ENCODE results near the gene ARHGAP40. TPM values are rescaled to one million over a fixed set of nuclear protein-coding genes. Genes with fewer than 3 reads are reported as not detected.

Gene ARHGAP40
- total RNA-seq, 4 donors from 2014 or later, result 0.21 to 1.2 TPM; not detected in 2

DNA sequence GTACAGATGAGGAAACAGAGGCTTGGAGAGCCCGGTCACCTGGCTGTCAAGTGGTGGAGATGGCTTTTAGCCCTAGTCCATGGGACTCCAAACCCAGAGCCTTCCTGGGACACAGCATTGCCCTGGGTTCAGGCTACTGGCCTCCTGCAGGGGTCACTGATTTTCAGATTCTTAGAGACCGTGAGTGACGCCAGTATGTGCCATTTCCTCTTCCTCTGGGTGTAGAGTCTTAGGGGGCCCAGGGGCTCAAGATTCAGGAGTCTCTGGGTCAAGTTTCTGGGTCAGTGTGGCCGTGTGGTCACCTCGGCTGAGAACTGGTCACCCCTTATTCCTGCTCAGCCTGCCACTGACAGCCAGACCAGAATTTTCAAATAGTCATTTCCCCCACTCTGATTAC is 574 bp downstream of the ARHGAP40 start:
- intact Hi-C loops (cut with DNase I; ENCODE audit: low total_unique reads), result no loop called here
- TF ChIP-seq, protein P1, sequence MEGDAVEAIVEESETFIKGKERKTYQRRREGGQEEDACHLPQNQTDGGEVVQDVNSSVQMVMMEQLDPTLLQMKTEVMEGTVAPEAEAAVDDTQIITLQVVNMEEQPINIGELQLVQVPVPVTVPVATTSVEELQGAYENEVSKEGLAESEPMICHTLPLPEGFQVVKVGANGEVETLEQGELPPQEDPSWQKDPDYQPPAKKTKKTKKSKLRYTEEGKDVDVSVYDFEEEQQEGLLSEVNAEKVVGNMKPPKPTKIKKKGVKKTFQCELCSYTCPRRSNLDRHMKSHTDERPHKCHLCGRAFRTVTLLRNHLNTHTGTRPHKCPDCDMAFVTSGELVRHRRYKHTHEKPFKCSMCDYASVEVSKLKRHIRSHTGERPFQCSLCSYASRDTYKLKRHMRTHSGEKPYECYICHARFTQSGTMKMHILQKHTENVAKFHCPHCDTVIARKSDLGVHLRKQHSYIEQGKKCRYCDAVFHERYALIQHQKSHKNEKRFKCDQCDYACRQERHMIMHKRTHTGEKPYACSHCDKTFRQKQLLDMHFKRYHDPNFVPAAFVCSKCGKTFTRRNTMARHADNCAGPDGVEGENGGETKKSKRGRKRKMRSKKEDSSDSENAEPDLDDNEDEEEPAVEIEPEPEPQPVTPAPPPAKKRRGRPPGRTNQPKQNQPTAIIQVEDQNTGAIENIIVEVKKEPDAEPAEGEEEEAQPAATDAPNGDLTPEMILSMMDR (IDR thresholded peaks at IDR 0.05), result no peak
- TF ChIP-seq POLR2A (IDR thresholded peaks at IDR 0.05), result no peak
- DNase-seq, result no peak
- Histone ChIP-seq H3K27me3 (peaks cover 0 to 11% of the 10 kb centered on the region in 2 donors), H3K36me3 (no peaks in the 10 kb centered on the region), H3K4me3 (no peak overlapping the region), H3K4me1 (no peaks in the 10 kb centered on the region), H3K9me3 (no peaks in the 10 kb centered on the region), H3K27ac (no peak overlapping the region)

DNA sequence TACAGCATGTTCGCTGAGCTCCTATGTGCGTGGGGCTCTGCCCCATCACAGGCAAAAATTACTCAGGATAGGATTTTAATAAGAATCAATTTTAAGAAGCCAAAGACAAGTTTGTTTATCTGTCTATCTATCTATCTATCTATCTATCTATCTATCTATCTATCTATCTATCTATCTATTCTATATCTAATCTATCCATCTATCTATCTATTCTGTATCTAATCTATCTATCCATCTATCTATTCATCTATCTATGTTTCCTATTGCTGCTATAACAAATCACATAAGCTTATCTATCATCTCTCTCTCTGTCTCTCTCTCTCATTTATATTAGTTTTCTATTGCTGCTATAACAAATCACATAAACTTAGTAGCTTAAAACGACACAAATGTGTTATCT is 1.7 kb downstream of the ARHGAP40 start:
- Histone ChIP-seq H3K4me1 (no peaks in the 10 kb centered on the region), H3K36me3 (no peaks in the 10 kb centered on the region), H3K27ac (no peak overlapping the region), H3K27me3 (peaks cover 0 to 11% of the 10 kb centered on the region in 2 donors), H3K9me3 (no peaks in the 10 kb centered on the region), H3K4me3 (no peak overlapping the region)
- intact Hi-C loops (cut with DNase I; ENCODE audit: low total_unique reads), result no loop called here
- no peak for TF ChIP-seq POLR2A (IDR thresholded peaks at IDR 0.05)
- TF ChIP-seq, protein P1 (IDR thresholded peaks at IDR 0.05), result no peak
- no peak for DNase-seq

DNA sequence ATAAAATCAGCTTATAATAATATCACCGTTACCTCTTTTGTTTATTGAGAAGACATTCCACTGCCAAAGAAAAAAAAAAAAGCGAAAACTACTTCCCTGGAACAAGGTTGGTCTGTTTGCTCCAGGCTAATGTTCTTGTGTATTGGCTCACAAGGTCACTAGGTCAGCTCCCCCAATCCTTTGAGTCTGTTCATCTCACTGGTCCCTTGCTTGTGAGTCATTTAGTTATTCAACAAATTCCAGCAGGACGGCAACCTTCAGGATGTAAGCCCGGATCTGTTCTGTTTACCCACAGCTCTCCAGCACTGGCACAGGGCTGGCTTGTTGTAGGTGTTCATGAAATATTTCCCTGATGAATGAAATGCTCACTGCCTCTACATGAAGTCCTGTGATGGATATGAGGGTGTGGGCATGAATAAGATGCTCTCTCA is 3.3 kb downstream of the ARHGAP40 start:
- no peak for DNase-seq
- Histone ChIP-seq H3K27ac (no peak overlapping the region), H3K36me3 (no peaks in the 10 kb centered on the region), H3K4me1 (no peaks in the 10 kb centered on the region), H3K9me3 (no peaks in the 10 kb centered on the region), H3K27me3 (peaks cover 0 to 11% of the 10 kb centered on the region in 2 donors), H3K4me3 (no peak overlapping the region)
- intact Hi-C loops (cut with DNase I; ENCODE audit: low total_unique reads), result no loop called here
- TF ChIP-seq, protein P1 (IDR thresholded peaks at IDR 0.05), result no peak
- no peak for TF ChIP-seq POLR2A (IDR thresholded peaks at IDR 0.05)

DNA sequence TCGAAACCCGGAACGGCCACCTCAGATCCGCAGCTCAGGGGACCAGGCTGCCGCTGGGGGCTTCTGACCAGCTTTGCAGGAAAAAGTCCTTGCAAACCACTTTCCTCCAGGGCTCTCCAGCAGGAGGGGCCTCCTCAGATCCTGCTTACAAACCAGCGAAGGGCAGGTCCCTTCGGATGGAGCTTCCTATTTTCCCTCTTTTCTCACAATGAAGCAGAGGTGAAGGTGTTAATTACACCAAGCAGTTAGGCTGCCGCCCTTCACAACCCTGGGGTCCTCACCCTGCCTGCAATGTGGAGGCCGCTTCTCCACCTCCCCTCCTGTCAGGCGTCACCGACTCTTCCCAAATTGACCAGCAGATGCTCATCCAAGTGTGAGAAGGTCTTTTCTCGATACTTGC is 5.7 kb downstream of the ARHGAP40 start:
- Histone ChIP-seq H3K36me3 (no peaks in the 10 kb centered on the region), H3K9me3 (no peaks in the 10 kb centered on the region), H3K4me3 (no peak overlapping the region), H3K27me3 (no peaks in the 10 kb centered on the region), H3K27ac (no peak overlapping the region), H3K4me1 (no peaks in the 10 kb centered on the region)
- intact Hi-C loops (cut with DNase I; ENCODE audit: low total_unique reads), result no loop called here
- TF ChIP-seq, protein P1 (IDR thresholded peaks at IDR 0.05), result no peak
- TF ChIP-seq POLR2A (IDR thresholded peaks at IDR 0.05), result no peak
- DNase-seq, result no peak

DNA sequence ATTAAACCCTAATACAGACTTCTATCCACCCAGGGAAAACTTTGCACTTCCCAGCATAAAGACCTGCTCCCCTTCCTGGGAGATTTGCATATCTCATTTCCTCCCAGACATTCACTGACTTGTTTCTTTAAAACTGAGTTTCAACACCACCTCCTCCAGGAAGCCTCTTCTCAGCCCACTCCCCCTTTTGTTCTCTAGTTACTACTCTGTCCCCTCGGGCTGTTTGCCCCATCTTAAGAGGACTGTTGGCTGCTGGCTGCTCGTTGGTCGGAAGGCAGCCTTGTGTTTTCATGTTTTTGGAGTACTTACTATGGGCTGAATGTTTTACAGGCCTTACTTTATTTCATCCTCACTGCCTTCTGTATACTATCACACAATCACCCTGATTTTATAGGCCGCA is 6.6 kb downstream of the ARHGAP40 start:
- Histone ChIP-seq H3K36me3 (no peaks in the 10 kb centered on the region), H3K4me3 (no peak overlapping the region), H3K27me3 (no peaks in the 10 kb centered on the region), H3K9me3 (no peaks in the 10 kb centered on the region), H3K4me1 (no peaks in the 10 kb centered on the region), H3K27ac (no peak overlapping the region)
- no peak for TF ChIP-seq POLR2A (IDR thresholded peaks at IDR 0.05)
- TF ChIP-seq, protein P1 (IDR thresholded peaks at IDR 0.05), result no peak
- intact Hi-C loops (cut with DNase I; ENCODE audit: low total_unique reads), result no loop called here
- no peak for DNase-seq

Measured in uterus (tissue), 4 donors.